OCI-LY1 (cell line): ENCODE measurements around the gene NLGN3.

Experiments used
- EZH2 ChIP-seq: fragments of 200-600 bp; sonication (generic), shearing (Covaris generic); IDR thresholded peaks from 2 replicates; pipeline ENCODE4 v1.8.0; 2017; ENCODE audit warnings: borderline replicate concordance, mixed run types, mild to moderate bottlenecking, antibody characterized with exemption, low read length, moderate library complexity, mixed read lengths
- TF ChIP-seq, protein P1 (sequence below): fragments of 200-600 bp; sonication (generic), shearing (Covaris generic); IDR thresholded peaks from 2 replicates; pipeline ENCODE4 v1.5.1; 2017; ENCODE audit warnings: mild to moderate bottlenecking, antibody characterized with exemption, low read length, moderate library complexity, mixed read lengths

DNA sequence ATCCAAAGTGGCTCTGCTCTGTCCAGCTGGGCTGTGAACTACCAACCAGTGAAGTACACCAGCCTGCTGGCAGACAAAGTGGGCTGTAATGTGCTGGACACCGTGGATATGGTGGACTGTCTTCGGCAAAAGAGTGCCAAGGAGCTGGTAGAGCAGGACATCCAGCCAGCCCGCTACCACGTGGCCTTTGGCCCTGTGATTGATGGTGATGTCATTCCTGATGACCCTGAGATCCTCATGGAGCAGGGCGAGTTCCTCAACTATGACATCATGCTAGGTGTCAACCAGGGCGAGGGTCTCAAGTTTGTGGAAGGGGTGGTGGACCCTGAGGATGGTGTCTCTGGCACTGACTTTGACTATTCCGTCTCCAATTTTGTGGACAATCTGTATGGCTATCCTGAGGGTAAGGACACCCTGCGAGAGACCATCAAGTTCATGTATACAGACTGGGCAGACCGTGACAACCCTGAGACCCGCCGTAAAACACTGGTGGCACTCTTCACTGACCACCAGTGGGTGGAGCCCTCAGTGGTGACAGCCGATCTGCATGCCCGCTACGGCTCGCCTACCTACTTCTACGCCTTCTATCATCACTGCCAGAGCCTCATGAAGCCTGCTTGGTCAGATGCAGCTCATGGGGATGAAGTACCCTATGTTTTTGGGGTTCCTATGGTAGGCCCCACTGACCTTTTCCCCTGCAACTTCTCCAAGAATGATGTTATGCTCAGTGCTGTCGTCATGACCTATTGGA is 22.6 kb downstream of the NLGN3 start:
- TF ChIP-seq, protein P1, sequence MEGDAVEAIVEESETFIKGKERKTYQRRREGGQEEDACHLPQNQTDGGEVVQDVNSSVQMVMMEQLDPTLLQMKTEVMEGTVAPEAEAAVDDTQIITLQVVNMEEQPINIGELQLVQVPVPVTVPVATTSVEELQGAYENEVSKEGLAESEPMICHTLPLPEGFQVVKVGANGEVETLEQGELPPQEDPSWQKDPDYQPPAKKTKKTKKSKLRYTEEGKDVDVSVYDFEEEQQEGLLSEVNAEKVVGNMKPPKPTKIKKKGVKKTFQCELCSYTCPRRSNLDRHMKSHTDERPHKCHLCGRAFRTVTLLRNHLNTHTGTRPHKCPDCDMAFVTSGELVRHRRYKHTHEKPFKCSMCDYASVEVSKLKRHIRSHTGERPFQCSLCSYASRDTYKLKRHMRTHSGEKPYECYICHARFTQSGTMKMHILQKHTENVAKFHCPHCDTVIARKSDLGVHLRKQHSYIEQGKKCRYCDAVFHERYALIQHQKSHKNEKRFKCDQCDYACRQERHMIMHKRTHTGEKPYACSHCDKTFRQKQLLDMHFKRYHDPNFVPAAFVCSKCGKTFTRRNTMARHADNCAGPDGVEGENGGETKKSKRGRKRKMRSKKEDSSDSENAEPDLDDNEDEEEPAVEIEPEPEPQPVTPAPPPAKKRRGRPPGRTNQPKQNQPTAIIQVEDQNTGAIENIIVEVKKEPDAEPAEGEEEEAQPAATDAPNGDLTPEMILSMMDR = no peak
- no peak for TF ChIP-seq EZH2
